Spleen (tissue), 11 donors: ENCODE measurements around the gene ISM2. TPM values are rescaled to one million over a fixed set of nuclear protein-coding genes. Genes with fewer than 3 reads are reported as not detected.

Experiments
- DNase-seq: peaks from one replicate; pipeline ENCODE4 v3.0.0-alpha.2; 2020
- H3K27ac ChIP-seq, 8 donors: fragments of 200-600 bp; sonication (generic) in 7 of 8; 1 replicate in 4 of 8; 2 replicates in 4 of 8; pipeline versions ENCODE4 v1.5.0 to v1.8.0; 2016 to 2021; ENCODE audit warnings: inconsistent platforms in 4 of 8, mild to moderate bottlenecking in 4 of 8, moderate library complexity in 1 of 8
- H3K27me3 ChIP-seq, 7 donors: fragments of 200-600 bp; sonication (generic) in 6 of 7; replicated peaks in 1 of 7; 1 replicate in 4 of 7; 2 replicates in 3 of 7; pipeline versions ENCODE4 v1.5.0 to v1.8.0; 2016 to 2021; ENCODE audit warnings: inconsistent platforms in 3 of 7, mild to moderate bottlenecking in 1 of 7
- H3K36me3 ChIP-seq, 6 donors: fragments of 200-600 bp; sonication (generic) in 5 of 6; 1 replicate in 4 of 6; 2 replicates in 2 of 6; pipeline versions ENCODE4 v1.5.0 to v1.8.0; 2016 to 2021; ENCODE audit warnings: inconsistent platforms in 2 of 6
- H3K4me1 ChIP-seq, 6 donors: fragments of 200-600 bp; sonication (generic) in 5 of 6; 1 replicate in 3 of 6; 2 replicates in 3 of 6; pipeline versions ENCODE4 v1.5.0 to v1.8.0; 2016 to 2021; ENCODE audit warnings: inconsistent platforms in 3 of 6
- H3K4me3 ChIP-seq, 8 donors: fragments of 200-600 bp; sonication (generic) in 7 of 8; 1 replicate in 4 of 8; 2 replicates in 4 of 8; pipeline versions ENCODE4 v1.5.0 to v1.8.0; 2016 to 2021; ENCODE audit warnings: inconsistent platforms in 4 of 8, mild to moderate bottlenecking in 4 of 8, moderate library complexity in 2 of 8
- H3K9me3 ChIP-seq, 8 donors: fragments of 200-600 bp; sonication (generic) in 7 of 8; 1 replicate in 4 of 8; 2 replicates in 4 of 8; pipeline versions ENCODE4 v1.5.0 to v1.8.0; 2016 to 2021; ENCODE audit warnings: inconsistent platforms in 4 of 8
- CTCF ChIP-seq, 11 experiments: fragments of 200-600 bp in 7 of 11; fragments of 450-650 bp in 4 of 11; sonication (generic) in 4 of 11; IDR thresholded peaks in 8 of 11; conservative IDR thresholded peaks in 3 of 11; 1 replicate in 7 of 11; 2 replicates in 4 of 11; pipeline versions ENCODE4 v1.4.0 to v1.8.0; 2016 to 2021; ENCODE audit warnings: antibody characterized with exemption in 11 of 11, inconsistent platforms in 4 of 11, mild to moderate bottlenecking in 1 of 11
- POLR2A ChIP-seq, 3 donors: fragments of 450-650 bp; IDR thresholded peaks; one replicate each; pipeline ENCODE4 v1.5.1; 2017; ENCODE audit warnings: antibody characterized with exemption in 3 of 3, mild to moderate bottlenecking in 1 of 3
- POLR2AphosphoS5 ChIP-seq, 3 donors: sonication (generic); formaldehyde crosslinking; IDR thresholded peaks; one replicate each; pipeline ENCODE4 v1.5.1; 2017; ENCODE audit warnings: antibody characterized with exemption in 3 of 3
- WGBS, 5 donors: extraction: QIAGEN DNeasy Blood & Tissue Kit in 3 of 5; methylation state at CpG; one replicate each; pipeline versions ENCODE4 v1.1.5 to v1.1.7; 2013 to 2018; 5-methylcytosine and 5-hydroxymethylcytosine counted together
- intact Hi-C: fragments of 100-400 bp; cut with DNase I; formaldehyde crosslinking; loops from one replicate; pipeline ENCODE4 v1.15.0; 2023; ENCODE audit warnings: low total_unique reads
- polyA plus RNA-seq, 3 donors: library from polyadenylated mRNA; stranded (reverse); fragments of 200-250 nt; gene quantifications; one replicate each; pipeline ENCODE4 v1.2.1, GENCODE V29; 2013
- total RNA-seq, 7 donors: library from RNA; depleted of rRNA in 3 of 7; stranded (reverse); fragments of >200 nt in 3 of 7; fragmentation: NEBNext Ultra II Directional in 4 of 7; extraction: Animal tissue kit (Norgen Biotek cat#: 25700) in 4 of 7; gene quantifications; one replicate each; pipeline versions ENCODE4 v1.1.0 to v1.2.1, GENCODE V29; 2016 to 2021
- donor health status: healthy with polysubstance abuse.
- donor health status: DM: no; HTN: no; CAD: no; lungs with moderate emphysema.
- donor health status: DM: no; HTN: no; CAD: no.
- donor health status: Bipolar disorder and iron deficiency.
- donor health status: healthy.
- donor health status: DM: no; HTN: no; CAD: no.
- donor health status: DM: yes; HTN: yes; CAD: no.

ISM2 gene
- total and polyA plus RNA-seq, 10 donors, result 0.13 to 0.56 (median 0.43) TPM; not detected in 5

DNA sequence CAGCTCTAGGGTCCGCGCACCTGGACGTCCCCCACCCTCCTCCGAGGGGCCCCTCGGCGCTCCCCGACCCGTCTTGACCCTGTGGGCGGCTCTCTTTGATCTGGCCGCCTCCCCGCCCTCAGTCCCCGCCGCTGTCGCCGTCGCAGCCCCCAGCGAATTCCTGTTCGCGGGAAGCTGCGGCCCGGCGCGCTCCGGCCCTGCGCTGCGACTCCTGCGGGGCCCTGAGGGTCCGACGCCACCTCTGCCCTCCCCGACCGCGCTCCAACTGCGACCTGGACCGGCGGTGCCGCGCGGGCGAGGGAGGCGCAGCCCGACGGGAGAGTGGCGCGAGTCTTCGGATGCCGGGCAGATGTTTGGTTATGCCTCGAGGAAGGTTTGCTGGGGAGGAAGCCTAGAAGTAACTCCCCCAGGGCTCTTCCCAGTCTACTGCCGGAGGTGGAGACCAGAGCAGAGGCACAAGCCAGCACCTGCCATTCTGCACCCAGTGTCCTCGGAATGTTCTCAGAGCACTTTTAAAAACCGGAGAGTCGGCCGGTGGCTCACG lies 440 bp upstream of the ISM2 start:
- WGBS, 5 donors, result 0 to 7% (median 3%) methylated on average over 24 to 53 of the region's 53 CpGs
- H3K4me1 ChIP-seq, result peaks cover 6 to 22% (median 19%) of the 10 kb centered on the region in 6 donors
- no peak overlapping the region for H3K27ac ChIP-seq
- H3K36me3 ChIP-seq, result no peaks in the 10 kb centered on the region
- TF ChIP-seq POLR2A (IDR thresholded peaks at IDR 0.05), result no peak
- no peak for TF ChIP-seq CTCF (IDR thresholded peaks at IDR 0.05 in 8 of 11, conservative IDR thresholded peaks at IDR 0.05 in 3 of 11)
- TF ChIP-seq POLR2AphosphoS5 (IDR thresholded peaks at IDR 0.05), result no peak
- no peak for DNase-seq
- peak overlapping the region; percentile 43 to 74 (median 60) for H3K4me3 ChIP-seq
- intact Hi-C loops, result no loop called here
- H3K27me3 ChIP-seq, result peaks cover 4 to 56% (median 26%) of the 10 kb centered on the region in 7 donors
- H3K9me3 ChIP-seq, result peaks cover 0 to 11% (median 10%) of the 10 kb centered on the region in 8 donors

DNA sequence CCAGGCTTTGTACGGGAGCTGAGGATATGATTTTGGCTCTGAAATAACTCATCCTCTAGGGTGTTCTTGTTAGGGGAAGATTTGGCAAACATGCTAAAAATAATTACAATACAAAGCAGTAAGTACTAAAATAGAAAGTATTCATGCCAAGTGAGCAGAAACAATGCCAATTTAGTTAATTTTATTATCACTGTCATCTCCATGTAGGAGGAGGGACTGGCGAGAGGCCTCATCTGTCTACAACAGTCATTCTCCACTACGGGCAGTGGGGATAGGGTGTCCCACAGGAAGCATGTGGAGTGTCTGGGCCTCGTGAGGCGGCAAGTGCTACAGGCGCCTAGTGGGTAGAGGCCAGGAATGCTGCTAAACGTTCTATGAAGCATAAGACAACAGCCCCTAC lies 3.3 kb downstream of the ISM2 start:
- TF ChIP-seq POLR2AphosphoS5 (IDR thresholded peaks at IDR 0.05) (no peak), CTCF (IDR thresholded peaks at IDR 0.05 in 8 of 11, conservative IDR thresholded peaks at IDR 0.05 in 3 of 11) (no peak), POLR2A (IDR thresholded peaks at IDR 0.05) (no peak)
- no peak for DNase-seq
- intact Hi-C loops, result no loop called here
- Histone ChIP-seq H3K27me3 (peaks cover 4 to 50% (median 26%) of the 10 kb centered on the region in 7 donors), H3K36me3 (no peaks in the 10 kb centered on the region), H3K9me3 (no peaks in the 10 kb centered on the region), H3K27ac (no peak overlapping the region), H3K4me3 (no peak overlapping the region), H3K4me1 (peaks cover 6 to 22% (median 19%) of the 10 kb centered on the region in 6 donors)
- 51 to 64% (median 57%) methylated on average over 7 of the region's 7 CpGs for WGBS, 5 donors

- intact Hi-C loops, result no loop called here
- DNase-seq, result no peak
- H3K27me3 ChIP-seq, result peaks cover 0 to 7% (median 0%) of the 10 kb centered on the region in 7 donors
- no peaks in the 10 kb centered on the region for H3K4me1 ChIP-seq
- 90 to 95% (median 94%) methylated on average over 5 of the region's 5 CpGs for WGBS, 5 donors
- TF ChIP-seq POLR2A (IDR thresholded peaks at IDR 0.05) (no peak), CTCF (IDR thresholded peaks at IDR 0.05 in 8 of 11, conservative IDR thresholded peaks at IDR 0.05 in 3 of 11) (no peak), POLR2AphosphoS5 (IDR thresholded peaks at IDR 0.05) (no peak)
- H3K9me3 ChIP-seq, result no peaks in the 10 kb centered on the region
- H3K36me3 ChIP-seq, result no peaks in the 10 kb centered on the region
- H3K27ac ChIP-seq, result no peak overlapping the region
- no peak overlapping the region for H3K4me3 ChIP-seq
Observed at GRCh38 chr14:77491056-77491455, 7.6 kb downstream of the ISM2 start.

GRCh38 chr14:77490347-77490986 lies 8.1 kb downstream of the ISM2 start:
- WGBS, 5 donors, result 84 to 92% (median 89%) methylated on average over 8 of the region's 8 CpGs
- DNase-seq, result peak; percentile 25
- no peak for TF ChIP-seq CTCF (IDR thresholded peaks at IDR 0.05 in 8 of 11, conservative IDR thresholded peaks at IDR 0.05 in 3 of 11)
- no peak for TF ChIP-seq POLR2AphosphoS5 (IDR thresholded peaks at IDR 0.05)
- TF ChIP-seq POLR2A (IDR thresholded peaks at IDR 0.05), result no peak

More at GRCh38 chr14:77490347-77490986, 8.1 kb downstream of the ISM2 start:
- intact Hi-C loops, result no loop called here
- H3K4me3 ChIP-seq, result no peak overlapping the region
- H3K27ac ChIP-seq, result no peak overlapping the region
- H3K27me3 ChIP-seq, result peaks cover 0 to under 1% (median 0%) of the 10 kb centered on the region in 7 donors
- H3K36me3 ChIP-seq, result no peaks in the 10 kb centered on the region
- no peaks in the 10 kb centered on the region for H3K9me3 ChIP-seq
- H3K4me1 ChIP-seq, result no peaks in the 10 kb centered on the region
